Measurements from ENCODE around the gene PLG. TPM values are rescaled to one million over a fixed set of nuclear protein-coding genes. Genes with fewer than 3 reads are reported as not detected.
"Not testable (repeated sequence)": the region's sequence is repeated elsewhere in the genome, so short reads cannot be mapped to it uniquely, and the experiment has no call there.

Gene PLG
- polyA plus RNA-seq, 12 donors, result 1.2 to 18.7 (median 2.8) TPM; not detected in 1

DNA sequence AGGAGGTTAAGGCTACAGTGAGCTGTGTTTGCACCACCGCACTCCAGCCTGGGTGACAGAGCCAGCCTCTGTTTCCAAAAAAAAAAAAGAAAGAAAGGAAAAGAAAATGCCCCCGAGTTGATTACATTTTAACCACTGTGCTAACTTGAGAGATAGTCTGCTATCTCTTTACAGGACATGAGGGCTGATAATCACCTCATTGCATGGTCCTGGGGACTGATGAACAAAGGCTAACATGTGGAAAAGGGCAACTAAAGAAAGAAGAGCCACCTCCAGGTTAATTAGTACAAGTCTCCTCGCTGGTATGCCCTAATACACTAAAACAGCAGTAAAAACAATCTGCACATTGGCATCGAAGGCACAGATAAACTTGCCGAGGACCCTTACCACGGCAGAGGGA is 4.2 kb upstream of the PLG start:
- DNase-seq, result no peak

DNA sequence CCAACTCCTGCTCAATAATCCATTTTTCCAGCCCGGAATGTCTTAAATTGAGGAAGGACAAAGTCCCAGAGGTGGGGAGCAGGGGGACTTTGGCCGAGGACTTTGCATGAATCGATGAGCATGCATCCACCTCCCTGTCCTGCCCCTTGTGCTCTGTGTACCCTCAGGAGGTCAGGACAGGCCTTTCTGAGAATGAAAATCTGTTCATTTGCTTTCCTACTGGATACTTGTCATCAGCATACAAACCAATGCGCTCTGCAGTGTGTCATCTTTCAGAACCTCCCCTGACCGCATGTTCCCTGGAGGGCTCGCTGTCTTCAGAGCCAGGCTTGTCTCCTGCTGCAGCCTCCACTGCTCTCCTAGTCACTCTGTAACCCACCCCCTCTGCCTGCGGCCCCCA is 2.6 kb downstream of the PLG start:
- DNase-seq, result not testable (repeated sequence)

DNA sequence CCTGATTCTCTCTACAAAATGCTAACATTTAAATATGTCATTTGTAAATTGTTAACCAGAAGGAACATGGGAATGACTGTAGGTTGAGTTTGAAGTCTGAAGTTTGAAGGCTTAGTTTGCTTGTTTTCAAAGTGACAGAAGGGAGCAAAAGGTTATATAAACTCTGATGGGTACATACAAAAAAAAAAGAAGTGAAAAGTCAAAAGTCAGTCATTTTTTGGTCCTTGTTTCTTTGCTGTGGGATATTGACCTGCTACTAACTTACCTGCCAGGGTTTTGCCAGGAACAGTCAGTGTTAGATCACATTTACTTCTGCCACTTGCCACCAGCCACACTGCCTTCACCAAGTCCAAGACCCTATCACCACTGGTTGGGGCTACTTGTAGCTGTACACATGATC is 6.9 kb downstream of the PLG start:
- not testable (repeated sequence) for DNase-seq

DNA sequence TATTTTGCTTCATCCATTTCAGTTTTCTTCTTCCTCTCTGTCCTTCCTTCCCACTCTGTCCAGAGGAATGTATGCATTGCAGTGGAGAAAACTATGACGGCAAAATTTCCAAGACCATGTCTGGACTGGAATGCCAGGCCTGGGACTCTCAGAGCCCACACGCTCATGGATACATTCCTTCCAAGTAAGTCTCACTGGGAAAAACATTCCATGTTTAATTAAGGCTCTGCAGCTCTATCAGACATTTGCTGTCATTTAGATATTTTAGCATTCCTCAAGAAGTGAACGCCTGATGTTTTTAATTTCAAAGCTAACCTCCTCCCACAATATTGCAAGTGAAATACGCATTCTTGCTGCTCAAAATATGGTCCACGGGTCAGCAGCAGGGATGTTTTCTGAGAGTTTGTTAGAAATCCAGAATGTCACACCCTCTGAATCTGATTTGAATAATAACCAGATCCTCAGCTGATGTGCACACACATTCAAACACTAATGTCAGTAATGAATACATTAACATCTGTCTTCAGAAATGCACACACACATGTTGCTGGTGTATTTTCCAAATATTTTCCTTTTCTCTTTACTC is 12.8 kb downstream of the PLG start:
- no peak for DNase-seq

DNA sequence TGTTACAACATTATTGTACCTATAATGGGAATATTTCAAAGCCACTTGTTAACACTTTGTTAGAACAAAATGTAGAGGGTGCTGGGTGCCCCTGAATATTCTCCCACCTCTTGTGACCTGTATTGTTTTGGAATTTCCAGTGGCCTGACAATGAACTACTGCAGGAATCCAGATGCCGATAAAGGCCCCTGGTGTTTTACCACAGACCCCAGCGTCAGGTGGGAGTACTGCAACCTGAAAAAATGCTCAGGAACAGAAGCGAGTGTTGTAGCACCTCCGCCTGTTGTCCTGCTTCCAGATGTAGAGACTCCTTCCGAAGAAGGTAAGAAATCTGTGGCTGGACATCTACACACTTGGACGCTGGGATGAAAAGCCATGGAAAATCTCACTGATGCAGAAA is 28.9 kb downstream of the PLG start:
- no peak for DNase-seq

DNA sequence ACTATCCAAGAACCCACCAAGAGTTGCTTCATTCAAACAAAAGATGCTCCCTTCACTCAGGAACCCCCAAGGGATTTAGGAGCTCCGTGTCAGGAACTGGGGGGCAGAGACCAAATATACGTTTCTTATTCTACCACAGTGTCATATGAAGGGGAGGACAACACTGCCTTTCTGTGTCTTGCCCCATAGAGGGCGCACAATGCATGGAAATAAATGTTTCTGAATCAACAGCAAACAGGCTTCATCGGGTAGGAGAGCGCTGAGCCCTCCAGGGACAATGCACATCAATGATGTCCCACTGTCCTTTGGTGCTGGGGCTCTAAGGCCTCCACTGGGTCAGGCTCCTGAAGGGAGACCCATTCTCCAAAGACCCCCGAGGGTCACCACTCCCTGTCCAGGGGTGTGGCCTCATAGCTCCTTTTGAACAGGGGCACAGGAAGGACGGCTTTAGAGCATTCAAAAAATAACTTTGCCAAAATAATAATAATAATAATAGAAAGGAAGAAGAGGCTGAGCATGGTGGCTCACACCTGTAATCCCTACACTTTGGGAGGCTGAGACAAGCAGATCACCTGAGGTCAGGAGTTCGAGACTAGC is 31.1 kb downstream of the PLG start:
- DNase-seq, result peak; percentile 26

DNA sequence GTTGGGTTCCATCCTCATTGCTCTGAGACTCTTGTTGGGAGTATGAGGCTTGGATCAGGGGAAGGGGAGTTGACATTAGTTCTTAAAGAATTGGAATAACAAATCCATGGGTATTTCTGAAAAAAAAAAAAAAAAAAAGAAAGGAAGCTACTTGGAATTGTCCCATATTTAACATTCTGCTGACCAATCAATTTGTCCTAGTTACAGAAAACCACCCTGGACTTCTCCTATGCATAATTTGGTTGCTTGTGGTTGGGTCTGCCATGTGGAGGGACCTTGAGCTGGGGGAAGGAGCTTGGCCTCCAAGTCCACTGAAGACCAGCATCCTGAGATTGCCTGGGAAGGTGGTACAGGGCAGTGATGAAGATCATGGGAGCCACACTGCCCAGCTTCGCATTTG is 32.6 kb downstream of the PLG start:
- no peak for DNase-seq

DNA sequence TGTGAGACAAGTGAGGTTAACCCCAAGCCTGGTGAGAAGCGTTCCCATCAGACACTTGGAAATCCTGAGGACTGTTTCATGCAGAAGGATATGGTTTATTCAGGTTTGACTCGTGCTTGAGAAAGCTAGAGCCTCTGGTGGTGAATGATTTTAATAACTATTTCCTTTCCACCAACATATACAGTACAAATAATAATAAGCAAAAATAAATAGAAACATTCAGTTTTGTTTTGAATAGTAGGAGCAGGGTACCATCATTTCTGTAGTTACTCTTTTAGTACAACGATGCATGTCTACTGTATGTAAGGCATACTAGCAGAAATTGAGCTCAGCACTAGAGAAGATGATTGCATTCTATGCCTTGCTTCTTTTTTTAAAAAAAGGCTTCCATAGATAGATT is 33.5 kb downstream of the PLG start:
- DNase-seq, result no peak

DNA sequence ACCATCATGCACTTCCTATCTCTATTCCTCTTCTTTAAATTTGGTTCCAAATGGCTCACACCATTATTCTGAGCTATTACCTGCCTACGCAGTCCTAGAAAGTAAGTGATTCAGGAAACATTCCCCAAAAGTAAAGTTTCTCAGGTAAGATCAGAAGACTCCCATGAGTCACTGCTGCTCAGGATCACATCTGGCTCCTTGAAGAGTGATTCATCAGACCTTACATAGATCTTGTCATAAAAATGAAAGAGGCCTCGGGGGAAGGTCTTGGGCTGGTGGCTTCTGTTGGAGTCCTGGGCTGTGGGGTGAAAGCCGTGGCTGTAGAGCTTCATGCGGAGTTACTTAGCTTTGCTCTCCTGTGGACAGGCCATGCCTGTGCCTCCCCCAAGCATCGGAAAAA is 35.9 kb downstream of the PLG start:
- DNase-seq, result no peak

DNA sequence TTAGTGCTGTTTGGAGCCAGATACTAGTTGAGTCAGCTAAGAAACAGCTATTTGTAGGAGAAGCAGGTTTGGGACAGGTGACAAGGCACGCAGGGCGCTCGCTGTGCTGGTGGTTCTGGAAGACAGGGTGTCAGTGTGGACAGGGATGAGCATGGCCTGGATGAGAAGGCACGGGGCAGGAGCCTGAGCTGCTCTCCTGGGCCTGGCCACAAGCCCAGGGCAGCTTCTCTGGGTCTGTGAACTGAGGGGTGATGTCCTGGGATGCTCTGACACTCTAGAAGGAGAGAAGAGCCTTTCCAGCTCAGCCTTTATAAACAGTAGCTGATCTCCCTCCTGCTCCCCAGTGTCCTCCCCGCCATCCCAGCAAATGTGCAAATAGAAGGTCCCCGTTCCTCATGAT is 37.9 kb downstream of the PLG start:
- DNase-seq, result no peak

DNA sequence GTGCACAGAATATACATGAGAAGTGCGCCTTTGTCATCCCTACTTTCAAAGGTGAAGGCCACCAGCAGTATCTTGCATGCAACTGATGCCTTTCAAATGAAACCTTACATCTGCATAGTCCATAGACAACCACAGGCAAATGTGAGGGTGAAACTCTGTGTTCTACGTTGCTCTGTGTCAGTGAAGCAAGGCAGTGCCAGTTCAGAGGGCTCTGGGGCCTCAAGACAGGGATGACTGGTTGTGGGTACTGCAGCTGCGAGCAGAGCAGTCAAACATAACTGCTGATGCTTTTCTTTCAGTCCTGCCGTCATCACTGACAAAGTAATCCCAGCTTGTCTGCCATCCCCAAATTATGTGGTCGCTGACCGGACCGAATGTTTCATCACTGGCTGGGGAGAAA is 39.0 kb downstream of the PLG start:
- not testable (repeated sequence) for DNase-seq

DNA sequence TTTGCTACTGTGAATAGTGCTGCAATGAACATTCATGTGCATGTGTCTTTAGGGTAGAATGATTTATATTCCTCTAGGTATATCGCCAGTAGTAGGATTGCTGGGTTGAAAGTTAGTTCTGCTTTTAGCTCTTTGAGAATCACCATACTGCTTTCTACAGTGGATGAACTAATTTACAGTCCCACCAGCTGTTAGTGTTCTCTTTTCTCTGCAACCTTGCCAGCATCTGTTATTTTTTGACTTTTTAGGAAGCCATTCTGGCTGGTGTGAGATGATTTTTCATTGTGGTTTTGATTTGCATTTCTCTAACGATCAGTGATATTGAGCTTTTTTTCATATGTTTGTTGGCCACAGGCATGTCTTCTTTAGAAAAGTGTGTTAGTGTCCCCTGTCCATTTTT is 40.0 kb downstream of the PLG start:
- no peak for DNase-seq

DNA sequence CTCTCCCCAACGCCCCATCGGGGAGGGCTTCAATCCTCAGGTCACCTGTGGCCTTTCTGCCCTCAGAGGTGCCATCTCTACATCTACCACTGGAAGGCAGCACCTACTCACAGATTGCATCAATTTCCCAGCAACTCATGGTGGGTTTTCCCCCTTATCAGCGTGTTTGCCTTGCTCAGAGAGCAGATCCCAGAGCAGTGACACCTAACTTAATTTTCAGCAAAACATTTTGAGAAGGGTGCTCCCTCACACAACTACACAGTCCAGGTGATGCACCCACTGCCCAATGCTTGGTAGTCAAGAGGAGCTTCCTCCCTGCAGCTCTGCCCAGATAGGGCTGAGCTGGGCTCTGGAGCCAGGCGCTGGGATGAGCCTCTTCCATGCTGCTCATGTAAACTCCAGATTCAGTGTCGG is 48.2 kb downstream of the PLG start:
- no peak for DNase-seq

DNA sequence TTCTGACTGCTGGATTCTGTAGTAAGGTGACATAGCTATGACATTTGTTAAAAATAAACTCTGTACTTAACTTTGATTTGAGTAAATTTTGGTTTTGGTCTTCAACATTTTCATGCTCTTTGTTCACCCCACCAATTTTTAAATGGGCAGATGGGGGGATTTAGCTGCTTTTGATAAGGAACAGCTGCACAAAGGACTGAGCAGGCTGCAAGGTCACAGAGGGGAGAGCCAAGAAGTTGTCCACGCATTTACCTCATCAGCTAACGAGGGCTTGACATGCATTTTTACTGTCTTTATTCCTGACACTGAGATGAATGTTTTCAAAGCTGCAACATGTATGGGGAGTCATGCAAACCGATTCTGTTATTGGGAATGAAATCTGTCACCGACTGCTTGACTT is 51.2 kb downstream of the PLG start:
- DNase-seq, result not testable (repeated sequence)

DNA sequence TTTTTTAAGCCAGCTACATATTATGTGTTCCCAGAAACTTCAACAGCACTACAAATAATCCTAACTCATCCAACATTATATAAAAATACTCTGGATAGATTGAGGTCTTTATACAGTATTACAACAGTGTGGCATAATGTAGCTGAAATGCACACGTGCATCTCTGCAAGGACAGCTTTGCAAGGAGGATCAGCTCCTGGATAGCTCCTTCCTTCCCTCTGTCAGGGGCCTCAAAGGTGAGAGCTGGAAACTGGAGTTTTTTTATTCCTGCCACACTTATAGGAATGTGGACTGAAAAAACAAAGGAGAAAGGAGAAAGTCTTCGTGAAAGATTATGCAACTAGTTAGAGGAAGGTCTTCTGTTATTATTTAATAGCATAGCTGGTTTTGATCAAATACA is 53.1 kb downstream of the PLG start:
- DNase-seq, result no peak

DNA sequence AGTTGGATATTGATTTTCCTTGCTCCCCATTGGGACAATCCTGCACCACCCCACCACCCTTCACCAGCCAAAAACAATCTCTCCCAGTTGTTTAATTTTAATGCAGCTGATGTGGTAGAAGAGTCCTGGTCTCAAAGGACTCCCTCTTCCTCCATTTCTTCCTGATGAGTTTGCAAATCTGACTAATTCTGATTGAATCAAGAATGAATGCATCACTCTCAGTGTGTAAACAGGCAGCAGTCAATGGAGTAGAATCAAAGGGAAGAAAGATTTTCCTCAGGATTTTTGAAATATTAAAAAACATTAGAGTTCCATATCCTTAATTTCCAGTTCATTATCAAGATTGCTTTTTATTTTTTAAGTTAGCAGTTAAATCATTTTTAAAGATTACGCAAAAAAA is 54.0 kb downstream of the PLG start:
- DNase-seq, result no peak

DNA sequence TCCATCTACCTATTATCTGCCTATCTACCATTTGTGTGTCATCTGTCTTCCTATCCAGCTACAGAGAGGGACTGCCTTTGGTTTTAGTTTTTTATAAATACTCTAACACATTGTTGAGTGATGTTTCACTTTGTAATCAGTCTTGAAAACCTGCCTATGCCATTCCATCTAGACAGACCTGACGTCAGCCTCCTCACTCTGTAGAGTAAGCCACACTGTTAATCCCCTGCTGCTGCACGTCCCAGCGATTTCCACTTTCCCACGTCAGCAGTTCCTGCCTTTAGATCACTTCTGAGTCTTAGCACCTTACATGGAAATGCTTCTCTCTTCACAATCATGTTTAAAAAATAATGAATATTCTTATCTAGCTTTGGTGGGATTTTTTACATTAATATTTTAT is 54.8 kb downstream of the PLG start:
- DNase-seq, result no peak

DNA sequence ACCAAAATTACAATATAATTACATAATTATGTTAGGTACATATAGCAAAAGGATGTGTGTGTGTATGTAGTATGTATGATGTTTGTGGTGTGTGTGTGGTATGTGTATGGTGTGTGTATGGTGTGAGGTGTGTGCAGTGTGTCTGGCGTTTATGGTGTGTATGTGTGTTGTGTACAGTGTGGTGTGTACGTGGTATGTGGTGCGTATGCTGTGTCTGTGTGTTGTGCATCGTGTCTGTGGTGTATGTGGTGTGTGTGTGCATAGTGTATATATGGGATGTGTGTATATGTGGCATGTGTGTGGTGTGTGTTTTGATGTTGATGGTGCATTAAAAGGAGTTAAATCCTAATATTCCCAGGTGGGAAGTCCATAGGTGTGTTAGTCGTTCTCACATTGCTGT is 62.8 kb downstream of the PLG start:
- DNase-seq, result no peak

DNA sequence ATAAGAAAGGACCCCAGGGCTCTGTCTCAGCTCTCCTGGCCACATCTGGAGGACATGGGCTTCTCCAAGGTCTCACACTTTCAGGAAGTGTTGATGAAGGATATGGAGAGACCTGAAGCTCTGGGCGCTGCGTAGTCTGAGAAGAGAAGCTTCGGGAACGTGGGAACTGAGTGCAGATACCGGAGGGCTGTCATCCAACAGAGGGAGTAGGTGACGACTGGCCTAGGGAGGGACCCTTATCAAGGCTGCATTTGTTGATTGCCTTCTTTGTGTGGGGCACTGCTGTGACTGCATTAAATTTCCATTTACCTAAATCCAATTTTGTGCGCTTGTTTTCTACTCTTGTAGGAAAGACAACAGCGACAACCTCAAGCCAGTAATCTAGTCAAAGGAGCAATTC is 63.4 kb downstream of the PLG start:
- DNase-seq, result no peak

DNA sequence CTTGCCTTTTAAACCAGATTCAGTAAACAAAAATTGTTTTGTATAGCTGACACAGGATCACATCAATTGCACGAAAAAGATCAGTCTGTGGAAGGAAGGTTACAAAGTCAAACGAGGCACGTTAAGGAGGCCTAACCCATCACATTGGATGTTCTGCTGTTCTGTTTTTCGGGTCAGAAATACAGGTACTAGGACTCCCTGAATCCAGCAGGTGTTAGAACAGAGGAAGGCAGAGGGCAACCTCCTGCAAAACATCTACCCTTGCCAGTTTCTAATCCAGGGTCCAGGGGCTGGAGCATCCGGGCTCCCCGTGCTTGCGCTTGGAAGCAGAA is 64.6 kb downstream of the PLG start:
- no peak for DNase-seq

DNA sequence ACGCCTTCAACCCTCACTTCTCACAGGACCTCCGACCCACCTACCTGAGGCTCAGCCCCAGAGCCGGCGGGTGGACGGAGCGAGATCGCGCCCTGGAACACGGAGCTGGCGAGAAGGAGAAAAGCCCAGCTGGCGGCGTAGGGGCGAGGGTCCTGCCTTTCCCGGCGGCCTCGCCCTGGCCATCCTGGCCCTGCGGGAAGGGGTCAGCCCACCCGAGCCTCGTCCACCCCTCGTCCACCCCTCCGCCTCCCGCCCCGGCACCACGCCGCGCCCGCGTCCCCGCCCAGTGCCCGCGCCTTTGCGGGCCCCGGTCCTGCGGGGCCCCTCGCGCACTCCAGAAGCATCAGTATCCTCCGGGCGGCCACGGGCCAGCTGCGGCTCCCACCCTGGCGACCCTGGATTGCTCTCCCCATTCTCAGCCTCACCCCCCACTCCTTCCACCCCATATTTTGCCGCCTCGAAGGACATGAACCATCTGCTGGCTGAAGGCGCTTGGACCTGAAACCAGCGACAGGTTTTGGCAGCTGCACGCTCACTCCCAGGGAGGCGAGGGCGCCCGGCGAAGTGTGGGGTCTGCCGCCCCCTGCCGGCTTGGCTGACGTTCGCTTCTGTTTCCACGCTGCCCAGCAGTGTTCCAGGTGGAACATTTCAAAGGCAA is 65.1 kb downstream of the PLG start:
- DNase-seq, result peak; percentile 45

DNA sequence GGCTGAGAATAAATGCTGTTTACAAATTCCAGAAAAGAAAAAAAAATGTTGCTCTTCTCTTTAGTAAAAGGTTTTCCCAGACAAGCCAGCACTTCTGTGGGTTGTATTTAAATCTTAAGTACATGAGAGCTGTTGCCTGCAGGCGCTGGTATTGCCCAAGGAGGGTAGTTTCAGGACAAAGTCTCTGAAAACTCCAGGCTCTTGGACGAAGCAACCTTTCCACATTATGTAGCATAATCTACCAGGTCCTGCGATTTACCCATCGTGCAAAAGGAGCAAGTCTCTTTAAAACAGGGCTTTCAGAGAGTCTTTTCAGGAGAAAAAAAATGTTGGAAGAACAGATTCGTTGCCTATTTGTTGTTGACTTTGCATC is 65.6 kb downstream of the PLG start:
- DNase-seq, result no peak

DNA sequence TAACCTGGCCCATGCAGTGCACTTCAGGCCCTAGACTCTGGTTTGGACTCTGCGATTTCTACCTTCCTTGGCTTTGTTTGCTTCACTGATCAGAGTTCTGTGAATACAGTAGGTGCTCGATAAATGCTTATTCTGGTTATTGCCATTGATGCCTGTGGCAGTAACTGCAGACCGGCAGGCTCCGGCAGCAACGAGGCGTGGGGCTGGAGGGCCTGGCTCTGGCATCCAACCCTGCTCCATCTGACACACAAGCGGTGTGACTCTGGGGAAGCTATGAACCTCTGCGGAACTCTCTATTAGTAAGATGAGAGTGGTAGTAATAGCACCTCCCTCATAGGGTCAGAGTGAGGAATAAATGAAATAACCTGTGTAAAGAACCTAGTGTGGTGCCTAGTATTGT is 66.1 kb downstream of the PLG start:
- no peak for DNase-seq

DNA sequence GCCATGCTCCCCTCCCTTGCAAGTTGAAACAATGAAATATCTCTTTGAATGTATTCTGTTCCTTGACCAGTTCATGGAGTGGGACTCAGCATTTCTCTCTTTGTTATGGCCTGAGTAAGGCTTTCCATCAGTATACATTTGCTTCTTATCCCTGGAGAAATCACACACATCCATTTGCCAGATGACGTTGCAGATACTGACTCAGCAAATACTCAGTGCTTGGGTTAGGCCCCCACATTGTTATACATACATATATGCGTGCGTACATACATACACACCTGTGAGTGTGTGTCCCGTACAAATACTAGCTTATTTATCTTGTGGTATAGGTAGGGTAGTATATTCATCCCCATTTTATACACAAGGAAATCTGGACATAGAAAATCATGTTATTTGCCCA is 72.4 kb downstream of the PLG start:
- no peak for DNase-seq
